ENCODE measurements around the gene TMEM219.

DNA sequence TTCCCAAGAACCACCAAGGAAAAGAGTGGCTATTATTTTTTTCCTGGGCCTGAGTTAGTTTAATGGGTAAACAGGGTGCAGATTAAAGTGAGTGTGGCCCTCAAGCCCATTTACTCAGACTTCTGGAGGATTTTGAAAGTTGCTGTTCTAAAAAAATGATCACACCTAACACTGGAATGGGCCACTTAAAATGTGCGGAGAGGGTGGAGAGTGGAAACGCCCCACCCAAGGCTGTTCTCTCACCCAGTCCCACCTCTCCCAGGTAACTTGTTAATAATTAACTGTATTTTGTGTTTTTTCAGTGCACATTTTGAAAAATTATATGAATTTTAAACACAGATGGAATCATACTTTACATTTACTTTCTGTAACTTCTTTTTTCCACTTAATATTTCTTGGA, 28.2 kb downstream of the TMEM219 start:
- TF ChIP-seq ZNF274 (IDR thresholded peaks at IDR 0.05; ENCODE audit: low read depth, low read length) = no peak
- TF ChIP-seq SUZ12 (IDR thresholded peaks at IDR 0.05; ENCODE audit: extremely low read depth, insufficient read depth, insufficient read length) = no peak

All from NT2/D1 (cell line).